H1 (cell line): ENCODE data around the gene CDC42SE2. TPM values are rescaled to one million over a fixed set of nuclear protein-coding genes. Genes with fewer than 3 reads are reported as not detected.

ENCODE experiments used
- CTCF ChIA-PET: fragments of 300-600 bp; sonication (Branson Sonifier 250); formaldehyde crosslinking; loops from one replicate; lab custom pipeline; 2021; ENCODE audit not compliant: partially characterized antibody; lab: Charles Lee
- POLR2A ChIA-PET: fragments of 300-600 bp; sonication (Branson Sonifier 250); formaldehyde crosslinking; loops from one replicate; lab custom pipeline; 2021; ENCODE audit warnings: inconsistent platforms; ENCODE audit not compliant: partially characterized antibody; lab: Charles Lee
- DNase-seq, 2 experiments: peaks; one replicate each; pipeline versions ENCODE4 v3.0.0 to v3.0.0-alpha.2; 2010 to 2022; ENCODE audit warnings: low spot score in 2 of 2, low read depth in 1 of 2, mixed read lengths in 1 of 2
- FAIRE-seq: peaks from 2 replicates; lab custom pipeline; 2011; peaks lifted over from hg19 to GRCh38; lab: Jason Lieb, UNC
- H2AFZ ChIP-seq: 2 replicates; pipeline ENCODE4 v1.8.1; 2012; ENCODE audit warnings: low read length, inconsistent platforms
- H2AK5ac ChIP-seq: 2 replicates; pipeline ENCODE4 v1.6.1; 2013; ENCODE audit warnings: low read depth, low read length
- H2BK120ac ChIP-seq: replicated peaks from 2 replicates; pipeline ENCODE3; 2013; ENCODE audit warnings: low read depth, low read length, inconsistent platforms
- H2BK12ac ChIP-seq: 2 replicates; pipeline ENCODE4 v1.6.1; 2013; ENCODE audit warnings: low read depth, low read length
- H2BK15ac ChIP-seq: 2 replicates; pipeline ENCODE4 v1.6.1; 2013; ENCODE audit warnings: low read length
- H2BK20ac ChIP-seq: 2 replicates; pipeline ENCODE4 v1.6.1; 2013; ENCODE audit warnings: low read length
- H2BK5ac ChIP-seq: 2 replicates; pipeline ENCODE4 v1.6.1; 2013; ENCODE audit warnings: low read depth, low read length
- H3K14ac ChIP-seq: 2 replicates; pipeline ENCODE4 v1.6.1; 2013; ENCODE audit warnings: inconsistent platforms; ENCODE audit not compliant: insufficient read length
- H3K18ac ChIP-seq: 2 replicates; pipeline ENCODE4 v1.6.1; 2013; ENCODE audit warnings: low read length; ENCODE audit errors: extremely low read depth
- H3K23ac ChIP-seq: 2 replicates; pipeline ENCODE4 v1.6.1; 2013; ENCODE audit warnings: inconsistent platforms; ENCODE audit not compliant: insufficient read length
- H3K23me2 ChIP-seq: 2 replicates; pipeline ENCODE4 v1.6.1; 2013; ENCODE audit warnings: low read depth, low read length
- H3K27ac ChIP-seq: 2 replicates; pipeline ENCODE4 v1.6.1; 2011; ENCODE audit warnings: low read depth, low read length, inconsistent platforms
- H3K27me3 ChIP-seq, 4 experiments: replicated peaks in 1 of 4; 1 replicate in 1 of 4; 2 replicates in 3 of 4; pipeline versions ENCODE4 v1.6.1 to v1.8.1; 2011 to 2013; ENCODE audit warnings: low read length in 3 of 4, mild to moderate bottlenecking in 3 of 4, inconsistent platforms in 2 of 4, mixed read lengths in 2 of 4, moderate library complexity in 1 of 4; ENCODE audit not compliant: control insufficient read depth in 3 of 4, insufficient read depth in 3 of 4; ENCODE audit errors: extremely low read depth in 1 of 4
- H3K36me3 ChIP-seq, 4 experiments: 2 replicates each; pipeline versions ENCODE4 v1.6.1 to v1.8.1; 2011 to 2013; ENCODE audit warnings: mild to moderate bottlenecking in 4 of 4, low read length in 3 of 4, moderate library complexity in 2 of 4, control low read depth in 1 of 4, inconsistent platforms in 1 of 4; ENCODE audit not compliant: insufficient read depth in 4 of 4, control insufficient read depth in 2 of 4
- H3K4ac ChIP-seq: replicated peaks from 2 replicates; pipeline ENCODE3; 2013; ENCODE audit warnings: low read length, low read depth, mixed read lengths, inconsistent platforms; ENCODE audit not compliant: insufficient read length
- H3K4me1 ChIP-seq, 4 experiments: replicated peaks in 1 of 4; 1 replicate in 1 of 4; 2 replicates in 3 of 4; pipeline versions ENCODE4 v1.6.1 to v1.8.1; 2011 to 2013; ENCODE audit warnings: low read length in 3 of 4, inconsistent platforms in 2 of 4, mixed read lengths in 1 of 4; ENCODE audit not compliant: insufficient read depth in 4 of 4, control insufficient read depth in 3 of 4
- H3K4me2 ChIP-seq, 2 experiments: 2 replicates each; pipeline versions ENCODE4 v1.6.1 to v1.8.1; 2011 to 2013; ENCODE audit warnings: low read depth in 2 of 2, low read length in 2 of 2, control low read depth in 1 of 2, inconsistent platforms in 1 of 2, mild to moderate bottlenecking in 1 of 2; ENCODE audit not compliant: insufficient read depth in 1 of 2
- H3K4me3 ChIP-seq, 4 experiments: fragments of 200-600, 300-600 bp in 1 of 4; sonication (generic), shearing (Covaris generic), sonication (Bioruptor Twin) in 1 of 4; 2 replicates each; pipeline versions ENCODE4 v1.5.1 to v1.8.1; 2011 to 2016; ENCODE audit warnings: low read length in 4 of 4, low read depth in 3 of 4, control low read depth in 2 of 4, inconsistent platforms in 2 of 4, mild to moderate bottlenecking in 2 of 4, mixed read lengths in 1 of 4, moderate library complexity in 1 of 4; ENCODE audit not compliant: insufficient read depth in 2 of 4; ENCODE audit errors: extremely low read depth in 1 of 4
- H3K56ac ChIP-seq: replicated peaks from 2 replicates; pipeline ENCODE3; 2013; ENCODE audit warnings: low read depth, mild to moderate bottlenecking, mixed read lengths, low read length, inconsistent platforms; ENCODE audit not compliant: insufficient read length
- H3K79me1 ChIP-seq: 2 replicates; pipeline ENCODE4 v1.6.1; 2013; ENCODE audit warnings: low read depth, low read length, control low read depth
- H3K79me2 ChIP-seq, 2 experiments: 2 replicates each; pipeline versions ENCODE4 v1.6.1 to v1.8.1; 2012 to 2013; ENCODE audit warnings: low read length in 2 of 2, mild to moderate bottlenecking in 2 of 2, inconsistent platforms in 1 of 2; ENCODE audit not compliant: insufficient read depth in 2 of 2, control insufficient read depth in 1 of 2
- H3K9ac ChIP-seq, 4 experiments: replicated peaks in 1 of 4; 1 replicate in 1 of 4; 2 replicates in 3 of 4; pipeline versions ENCODE4 v1.6.1 to v1.8.1; 2011 to 2013; ENCODE audit warnings: low read depth in 3 of 4, low read length in 3 of 4, control low read depth in 2 of 4, mild to moderate bottlenecking in 2 of 4, moderate library complexity in 2 of 4, inconsistent platforms in 1 of 4; ENCODE audit errors: extremely low read depth in 1 of 4
- H3K9me3 ChIP-seq, 2 experiments: 2 replicates each; pipeline versions ENCODE4 v1.6.1 to v1.8.1; 2012 to 2013; ENCODE audit warnings: mild to moderate bottlenecking in 2 of 2, moderate library complexity in 2 of 2, control low read depth in 1 of 2, inconsistent platforms in 1 of 2, low read depth in 1 of 2, low read length in 1 of 2, mixed read lengths in 1 of 2; ENCODE audit not compliant: insufficient read depth in 2 of 2
- H4K20me1 ChIP-seq, 2 experiments: replicated peaks in 1 of 2; 2 replicates each; pipeline versions ENCODE3 to v1.8.1; 2011 to 2013; ENCODE audit warnings: inconsistent platforms in 2 of 2, low read length in 2 of 2, mild to moderate bottlenecking in 1 of 2; ENCODE audit not compliant: insufficient read depth in 2 of 2, control insufficient read depth in 1 of 2
- H4K5ac ChIP-seq: 2 replicates; pipeline ENCODE4 v1.6.1; 2013; ENCODE audit warnings: low read length, low read depth, mixed read lengths, inconsistent platforms; ENCODE audit not compliant: insufficient read length
- H4K8ac ChIP-seq: 2 replicates; pipeline ENCODE4 v1.8.0; 2013; ENCODE audit warnings: mild to moderate bottlenecking, moderate library complexity, low read length, inconsistent platforms; ENCODE audit not compliant: insufficient read depth; ENCODE audit errors: extremely low read depth
- H4K91ac ChIP-seq: replicated peaks from 2 replicates; pipeline ENCODE3; 2013; ENCODE audit warnings: low read length, mixed read lengths, inconsistent platforms; ENCODE audit not compliant: insufficient read length
- ASH2L ChIP-seq: fragments of 200-600, 300-600 bp; sonication (generic); IDR thresholded peaks from one replicate; pipeline ENCODE4 v1.7.1; 2017; ENCODE audit warnings: low read length
- FOSL1 ChIP-seq: IDR thresholded peaks from 2 replicates; pipeline ENCODE4 v1.6.1; 2011; ENCODE audit warnings: mild to moderate bottlenecking, low read depth, low read length, moderate library complexity; ENCODE audit not compliant: insufficient read depth
- GTF2F1 ChIP-seq: IDR thresholded peaks from 2 replicates; pipeline ENCODE4 v1.6.1; 2012; ENCODE audit warnings: low read depth, low read length, improper control_type of control experiment, borderline replicate concordance
- KDM5A ChIP-seq: fragments of 200-600 bp; IDR thresholded peaks from 2 replicates; pipeline ENCODE4 v1.7.1; 2012; ENCODE audit warnings: mild to moderate bottlenecking, low read length, inconsistent platforms, mixed read lengths
- RAD21 ChIP-seq, 2 experiments: IDR thresholded peaks in 1 of 2; conservative IDR thresholded peaks in 1 of 2; 2 replicates each; pipeline ENCODE4 v1.6.1; 2011; ENCODE audit warnings: low read depth in 2 of 2, low read length in 2 of 2, improper control_type of control experiment in 1 of 2, inconsistent platforms in 1 of 2, mild to moderate bottlenecking in 1 of 2, moderate library complexity in 1 of 2
- WGBS, 2 experiments: shearing (Covaris generic) in 1 of 2; methylation state at CpG; one replicate each; pipeline versions ENCODE4 v1.1.6 to v1.1.7; 2013 to 2015; ENCODE audit warnings: low lambda C conversion rate in 2 of 2, mixed read lengths in 2 of 2, inconsistent platforms in 1 of 2, low coverage in 1 of 2, missing lambda C conversion rate in 1 of 2; ENCODE audit not compliant: insufficient replicate concordance in 2 of 2, insufficient coverage in 1 of 2, insufficient read length in 1 of 2; ENCODE audit errors: extremely low coverage in 1 of 2, missing lambda C conversion rate in 1 of 2; 5-methylcytosine and 5-hydroxymethylcytosine counted together
- polyA plus RNA-seq, 7 experiments: library from polyadenylated mRNA; depleted of rRNA in 3 of 7; stranded (reverse) in 5 of 7; unstranded in 2 of 7; fragments of >200 nt in 5 of 7; fragments of 200-250 nt in 2 of 7; gene quantifications; 1 replicate in 5 of 7; 2 replicates in 1 of 7; 4 replicates in 1 of 7; pipeline versions ENCODE4 v1.2.1 to v1.2.3, GENCODE V29; 2011 to 2013; ENCODE audit warnings: missing spikeins in 2 of 7, mixed read lengths in 2 of 7
- total RNA-seq: library from RNA; stranded (reverse); fragmentation: NEBNext Ultra II Directional; extraction: Animal tissue kit (Norgen Biotek cat#: 25700); gene quantifications from 2 replicates; pipeline ENCODE4 v1.2.1, GENCODE V29; 2021

Gene CDC42SE2
- total and polyA plus RNA-seq, 2 of the 8 experiments (the other 6 are each of a cell fraction or from before 2014, with no cell fraction given): 16.7 to 30.8 TPM

- Histone ChIP-seq H3K56ac (no peak overlapping the region), H3K36me3 (no peaks in the 10 kb centered on the region), H3K27ac (no peak overlapping the region), H3K9me3 (no peaks in the 10 kb centered on the region), H3K14ac (no peak overlapping the region), H2BK120ac (no peak overlapping the region)
- no peak for DNase-seq
- 97% methylated on average over 4 of the region's 4 CpGs; no CpG with 5 or more reads in 1 of the 2 experiments for WGBS, 2 experiments
- TF ChIP-seq ASH2L (no peak), GTF2F1 (no peak), RAD21 (IDR thresholded peaks at IDR 0.05 in 1 of 2, conservative IDR thresholded peaks at IDR 0.05 in 1 of 2; ENCODE audit: low read depth in 2 of 2, low read length in 2 of 2) (no peak), KDM5A (no peak), FOSL1 (no peak)
- TF ChIP-seq, all 59 proteins: peak for 0
- H2BK12ac ChIP-seq: no peak overlapping the region
- H4K91ac ChIP-seq: no peak overlapping the region
- no peak overlapping the region for H3K4ac ChIP-seq
- no peak overlapping the region for H2BK15ac ChIP-seq
- H3K79me1 ChIP-seq: no peaks in the 10 kb centered on the region
- H2AFZ ChIP-seq: no peak overlapping the region
- CTCF ChIA-PET: no interaction called here
- no peak overlapping the region for H3K4me2 ChIP-seq
- POLR2A ChIA-PET: interaction anchor here (0.6 kb wide), 1 partner anchor 150 kb away, joined by 3 read pairs; no protein-coding TSS in a partner anchor
- no peak overlapping the region for H3K23ac ChIP-seq
- no peak overlapping the region for H2AK5ac ChIP-seq
- H3K79me2 ChIP-seq: no peaks in the 10 kb centered on the region
- H4K5ac ChIP-seq: no peak overlapping the region
- no peaks in the 10 kb centered on the region for H3K4me1 ChIP-seq
- FAIRE-seq: no peak
- H3K18ac ChIP-seq: no peak overlapping the region
- H3K4me3 ChIP-seq: no peak overlapping the region
- H2BK20ac ChIP-seq: no peak overlapping the region
- H4K20me1 ChIP-seq: no peaks in the 10 kb centered on the region
- no peak overlapping the region for H2BK5ac ChIP-seq
- no peaks in the 10 kb centered on the region for H3K27me3 ChIP-seq
- H3K23me2 ChIP-seq: no peaks in the 10 kb centered on the region
- no peak overlapping the region for H4K8ac ChIP-seq
- H3K9ac ChIP-seq: no peak overlapping the region
Observed at GRCh38 chr5:131246504-131246903, 17.3 kb upstream of the CDC42SE2 start.
